GM23248 (cell line): ENCODE results near the gene PRKCB. TPM values are rescaled to one million over a fixed set of nuclear protein-coding genes. Genes with fewer than 3 reads are reported as not detected.

Experiments
- DNase-seq: peaks from one replicate; pipeline ENCODE4 v3.0.0-alpha.2; 2015
- H2AFZ ChIP-seq: fragments of 200-600 bp; sonication (generic); 2 replicates; pipeline ENCODE4 v1.6.1; 2016; ENCODE audit warnings: antibody characterized with exemption
- H3F3A ChIP-seq: fragments of 200-600 bp; sonication (generic); 2 replicates; pipeline ENCODE4 v1.6.1; 2016; ENCODE audit warnings: mild to moderate bottlenecking, antibody characterized with exemption, mixed run types; ENCODE audit not compliant: insufficient read depth
- H3K27ac ChIP-seq: fragments of 200-600 bp; sonication (generic); 2 replicates; pipeline ENCODE4 v1.5.1; 2016; ENCODE audit warnings: mild to moderate bottlenecking
- H3K27me3 ChIP-seq: fragments of 200-600 bp; sonication (generic); replicated peaks from 2 replicates; pipeline ENCODE4 v1.6.1; 2016; ENCODE audit warnings: mild to moderate bottlenecking; ENCODE audit not compliant: insufficient read depth
- H3K36me3 ChIP-seq: fragments of 200-600 bp; sonication (generic); 2 replicates; pipeline ENCODE4 v1.6.1; 2016; ENCODE audit warnings: low read depth, mild to moderate bottlenecking
- H3K4me1 ChIP-seq: fragments of 200-600 bp; sonication (generic); 2 replicates; pipeline ENCODE4 v1.6.1; 2016; ENCODE audit warnings: mild to moderate bottlenecking; ENCODE audit not compliant: insufficient read depth
- H3K4me2 ChIP-seq: fragments of 200-600 bp; sonication (generic); one replicate; pipeline ENCODE4 v1.6.1; 2016; ENCODE audit warnings: mild to moderate bottlenecking; ENCODE audit not compliant: unreplicated experiment
- H3K4me3 ChIP-seq: fragments of 200-600 bp; sonication (generic); 2 replicates; pipeline ENCODE4 v1.5.1; 2016; ENCODE audit warnings: mild to moderate bottlenecking
- H3K79me2 ChIP-seq: fragments of 200-600 bp; sonication (generic); 2 replicates; pipeline ENCODE4 v1.6.1; 2016; ENCODE audit warnings: mild to moderate bottlenecking; ENCODE audit not compliant: insufficient read depth
- H3K9ac ChIP-seq: fragments of 200-600 bp; sonication (generic); 2 replicates; pipeline ENCODE4 v1.6.1; 2016; ENCODE audit warnings: mild to moderate bottlenecking
- H3K9me2 ChIP-seq: fragments of 200-600 bp; sonication (generic); 2 replicates; pipeline ENCODE4 v1.6.1; 2016; ENCODE audit warnings: mixed run types, mild to moderate bottlenecking, moderate library complexity; ENCODE audit not compliant: insufficient read depth
- H3K9me3 ChIP-seq: fragments of 200-600 bp; sonication (generic); one replicate; pipeline ENCODE4 v1.6.1; 2017; ENCODE audit warnings: low read depth
- H4K20me1 ChIP-seq: fragments of 200-600 bp; sonication (generic); 2 replicates; pipeline ENCODE4 v1.6.0; 2016; ENCODE audit not compliant: insufficient read depth
- EZH2 ChIP-seq: fragments of 200-600 bp; sonication (generic); IDR thresholded peaks from 2 replicates; pipeline ENCODE4 v1.6.1; 2018; ENCODE audit warnings: antibody characterized with exemption, mild to moderate bottlenecking; ENCODE audit not compliant: insufficient read depth, poor library complexity, severe bottlenecking
- EZH2phosphoT487 ChIP-seq: fragments of 200-600 bp; sonication (generic); IDR thresholded peaks from 2 replicates; pipeline ENCODE4 v1.6.1; 2018; ENCODE audit warnings: antibody characterized with exemption, moderate library complexity, mild to moderate bottlenecking, low read depth; ENCODE audit not compliant: insufficient read depth
- WGBS, 2 experiments: methylation state at CpG; one replicate each; pipeline ENCODE4 v1.1.6; 2015 to 2017; ENCODE audit warnings: low lambda C conversion rate in 2 of 2, low coverage in 1 of 2; ENCODE audit errors: missing lambda C conversion rate in 2 of 2; 5-methylcytosine and 5-hydroxymethylcytosine counted together
- in situ Hi-C: fragments of 300-500 bp; cut with MboI; formaldehyde crosslinking; loops from 2 replicates; pipeline ENCODE4 v1.15.0; 2020
- polyA plus RNA-seq: library from polyadenylated mRNA; unstranded; fragments of >200 nt; fragmentation: Nextera tagmentation; extraction: Ambion mirVana; gene quantifications from 2 replicates; pipeline ENCODE4 v1.2.1, GENCODE V29; 2016
- total RNA-seq: library from RNA; depleted of rRNA; stranded (reverse); fragments of >200 nt; shearing (Covaris generic); gene quantifications from 2 replicates; pipeline ENCODE4 v1.2.3, GENCODE V29; 2014

Gene PRKCB
- total and polyA plus RNA-seq, 2 experiments from 2014 or later, result not detected

GRCh38 chr16:23959752-23960072 lies 123.9 kb downstream of the PRKCB start:
- no peaks in the 10 kb centered on the region for H3K27me3 ChIP-seq
- H3K79me2 ChIP-seq, result no peaks in the 10 kb centered on the region
- H4K20me1 ChIP-seq, result no peaks in the 10 kb centered on the region
- TF ChIP-seq EZH2 (no peak), EZH2phosphoT487 (no peak)
- H3F3A ChIP-seq, result no peaks in the 10 kb centered on the region
- no peak overlapping the region for H3K4me2 ChIP-seq
- no peak overlapping the region for H3K27ac ChIP-seq
- DNase-seq, result no peak
- no peaks in the 10 kb centered on the region for H3K9me2 ChIP-seq
- no peak overlapping the region for H3K9ac ChIP-seq
- no peak overlapping the region for H3K4me3 ChIP-seq
- 4 to 5% methylated on average over 4 of the region's 4 CpGs for WGBS, 2 experiments
- H2AFZ ChIP-seq, result no peak overlapping the region
- H3K4me1 ChIP-seq, result no peaks in the 10 kb centered on the region
- no peaks in the 10 kb centered on the region for H3K9me3 ChIP-seq
- H3K36me3 ChIP-seq, result no peaks in the 10 kb centered on the region
- in situ Hi-C loops, result no loop called here

GRCh38 chr16:23960081-23960885 lies 124.5 kb downstream of the PRKCB start:
- in situ Hi-C loops, result no loop called here

GRCh38 chr16:23962001-23962400 lies 126.2 kb downstream of the PRKCB start:
- DNase-seq, result no peak
- no peaks in the 10 kb centered on the region for H3K36me3 ChIP-seq
- H3K4me3 ChIP-seq, result no peak overlapping the region
- H4K20me1 ChIP-seq, result no peaks in the 10 kb centered on the region
- H3K27me3 ChIP-seq, result no peaks in the 10 kb centered on the region
- H3F3A ChIP-seq, result no peaks in the 10 kb centered on the region
- no peaks in the 10 kb centered on the region for H3K9me2 ChIP-seq
- no peaks in the 10 kb centered on the region for H3K9me3 ChIP-seq
- H3K4me2 ChIP-seq, result no peak overlapping the region
- no peak overlapping the region for H2AFZ ChIP-seq
- no peak overlapping the region for H3K27ac ChIP-seq
- H3K79me2 ChIP-seq, result no peaks in the 10 kb centered on the region
- in situ Hi-C loops, result no loop called here
- no peak for TF ChIP-seq EZH2
- TF ChIP-seq EZH2phosphoT487, result no peak
- WGBS, 2 experiments, result 3 to 6% methylated on average over 5 of the region's 5 CpGs
- no peaks in the 10 kb centered on the region for H3K4me1 ChIP-seq
- H3K9ac ChIP-seq, result no peak overlapping the region

More at GRCh38 chr16:23960081-23960885, 124.5 kb downstream of the PRKCB start:
- Histone ChIP-seq H3K4me2 (no peak overlapping the region), H3F3A (no peaks in the 10 kb centered on the region), H3K9me2 (no peaks in the 10 kb centered on the region), H3K36me3 (no peaks in the 10 kb centered on the region), H4K20me1 (no peaks in the 10 kb centered on the region), H3K4me1 (no peaks in the 10 kb centered on the region), H3K79me2 (no peaks in the 10 kb centered on the region), H2AFZ (no peak overlapping the region), H3K4me3 (no peak overlapping the region), H3K9me3 (no peaks in the 10 kb centered on the region), H3K9ac (no peak overlapping the region), H3K27me3 (no peaks in the 10 kb centered on the region), H3K27ac (no peak overlapping the region)
- WGBS, 2 experiments, result 9 to 10% methylated on average over 5 of the region's 5 CpGs
- no peak for TF ChIP-seq EZH2
- TF ChIP-seq EZH2phosphoT487, result no peak
- no peak for DNase-seq

- Histone ChIP-seq H4K20me1 (no peaks in the 10 kb centered on the region), H3K27ac (no peak overlapping the region), H3K79me2 (no peaks in the 10 kb centered on the region), H3K9me3 (no peaks in the 10 kb centered on the region), H3F3A (no peaks in the 10 kb centered on the region), H3K4me2 (no peak overlapping the region), H3K36me3 (no peaks in the 10 kb centered on the region), H3K4me1 (no peaks in the 10 kb centered on the region), H2AFZ (no peak overlapping the region), H3K27me3 (no peaks in the 10 kb centered on the region), H3K4me3 (no peak overlapping the region), H3K9me2 (no peaks in the 10 kb centered on the region), H3K9ac (no peak overlapping the region)
- in situ Hi-C loops, result no loop called here
- WGBS, 2 experiments, result 43% methylated on average over 3 of the region's 3 CpGs
- TF ChIP-seq EZH2phosphoT487, result no peak
- no peak for TF ChIP-seq EZH2
- no peak for DNase-seq
These were observed 128.4 kb downstream of the PRKCB start for GRCh38 chr16:23964136-23964535.
